Raji (cell line): ENCODE measurements around the gene R3HDM4.

Source experiments
- POLR2A ChIP-seq: IDR thresholded peaks from 2 replicates; pipeline ENCODE4 v1.6.1; 2011; ENCODE audit warnings: low read depth, low read length, control low read depth; ENCODE audit not compliant: insufficient read depth

The R3HDM4 gene

DNA sequence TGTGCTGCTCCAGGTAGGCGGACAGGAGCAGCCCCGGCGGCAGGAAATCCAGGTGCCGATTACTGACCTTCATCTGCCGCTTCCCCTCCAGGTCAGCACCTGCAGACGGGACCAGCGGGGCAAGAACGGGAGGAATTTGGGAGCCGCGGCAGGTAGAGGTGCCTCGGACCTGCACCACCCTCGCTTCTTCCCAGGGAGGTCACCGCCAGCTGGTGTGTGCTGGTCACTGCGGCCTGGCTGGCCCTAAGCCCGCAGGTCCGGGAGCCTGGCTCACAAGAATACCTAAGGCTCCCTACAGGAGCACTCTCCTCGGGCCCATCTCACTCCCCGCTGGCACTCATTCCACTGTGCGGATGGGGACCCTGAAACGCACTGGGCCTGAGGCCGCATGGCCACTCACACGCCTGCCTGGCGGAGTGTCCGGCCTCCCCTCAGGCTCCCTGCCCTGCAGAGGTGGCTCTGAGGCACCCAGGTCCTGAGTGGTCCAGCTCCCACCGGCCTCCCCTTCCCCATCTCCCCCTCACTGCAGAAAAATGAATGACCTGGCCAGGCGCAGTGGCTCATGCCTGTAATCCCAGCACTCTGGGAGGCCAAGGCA, 15.5 kb downstream of the R3HDM4 start:
- no peak for TF ChIP-seq POLR2A

- TF ChIP-seq POLR2A = no peak
These were observed 16.0 kb downstream of the R3HDM4 start for GRCh38 chr19:896999-897398.

- TF ChIP-seq POLR2A = no peak
These were observed 16.6 kb downstream of the R3HDM4 start for GRCh38 chr19:896434-896833.

- TF ChIP-seq POLR2A = peak; percentile 82
These were observed 19.9 kb downstream of the R3HDM4 start, which contains the start of the genes MED16 and RNU6-9 for GRCh38 chr19:892894-893689. MED16 (minus strand) TSS chr19:893187; CDS start chr19:891131, 2,056 bp downstream. RNU6-9 (plus strand) TSS chr19:893484.

GRCh38 chr19:892243-892893, 20.7 kb downstream of the R3HDM4 start:
- no peak for TF ChIP-seq POLR2A

- no peak for TF ChIP-seq POLR2A
These were observed 22.2 kb downstream of the R3HDM4 start for GRCh38 chr19:890831-891230.

DNA sequence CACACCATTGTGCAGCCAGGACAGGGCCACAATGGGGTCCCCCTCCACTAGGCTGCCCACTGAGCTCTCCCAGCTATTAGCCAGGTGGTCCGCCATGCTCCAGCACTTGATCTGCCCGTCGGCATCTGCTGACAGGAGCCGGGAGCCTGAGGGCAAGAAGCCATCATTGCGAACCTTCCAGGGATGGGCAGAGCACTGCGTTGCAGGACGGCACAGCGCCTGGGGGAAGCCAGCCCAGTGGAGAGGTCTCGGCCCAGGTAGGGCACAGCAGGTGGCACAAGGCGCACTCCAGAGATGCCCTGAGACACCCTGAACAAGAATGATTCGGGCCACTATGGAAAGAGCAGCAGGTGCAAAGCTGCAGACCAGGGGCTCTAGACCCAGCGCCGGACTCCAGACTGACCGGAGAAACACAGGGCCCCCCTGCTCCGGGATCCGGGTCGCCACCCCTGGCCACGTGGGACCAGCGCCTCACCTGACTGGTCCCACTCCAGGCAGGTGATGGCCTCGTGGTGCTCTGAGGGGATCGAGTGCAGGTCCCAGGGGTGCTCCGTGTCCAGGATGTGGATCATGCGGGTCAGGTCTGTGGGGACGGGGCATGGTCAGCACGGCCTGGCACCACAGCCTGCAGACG, 23.2 kb downstream of the R3HDM4 start:
- TF ChIP-seq POLR2A = no peak

- TF ChIP-seq POLR2A = no peak
These were observed 24.2 kb downstream of the R3HDM4 start for GRCh38 chr19:888581-889385.

DNA sequence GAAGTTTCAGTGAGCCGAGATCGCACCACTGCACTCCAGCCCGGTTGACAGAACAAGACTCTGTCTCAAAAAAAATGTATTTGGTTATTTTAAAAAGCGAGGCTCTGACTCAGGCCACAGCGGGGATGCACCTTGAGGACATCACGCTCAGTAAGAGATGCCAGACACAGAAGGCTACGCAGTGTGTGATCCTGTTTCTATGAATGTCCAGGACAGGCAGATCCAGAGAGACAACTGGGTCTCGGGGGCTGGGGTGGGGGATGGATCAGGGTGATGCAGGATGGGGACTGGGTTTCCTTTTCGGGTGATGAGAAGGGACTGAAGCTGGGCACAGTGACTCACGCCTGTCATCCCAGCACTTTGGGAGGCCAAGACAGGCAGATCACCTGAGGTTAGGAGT, 25.4 kb downstream of the R3HDM4 start:
- no peak for TF ChIP-seq POLR2A

- TF ChIP-seq POLR2A = no peak
These were observed 25.9 kb downstream of the R3HDM4 start for GRCh38 chr19:887072-887471.

GRCh38 chr19:885536-886224, 27.3 kb downstream of the R3HDM4 start:
- no peak for TF ChIP-seq POLR2A

GRCh38 chr19:884420-885211, 28.4 kb downstream of the R3HDM4 start:
- no peak for TF ChIP-seq POLR2A

DNA sequence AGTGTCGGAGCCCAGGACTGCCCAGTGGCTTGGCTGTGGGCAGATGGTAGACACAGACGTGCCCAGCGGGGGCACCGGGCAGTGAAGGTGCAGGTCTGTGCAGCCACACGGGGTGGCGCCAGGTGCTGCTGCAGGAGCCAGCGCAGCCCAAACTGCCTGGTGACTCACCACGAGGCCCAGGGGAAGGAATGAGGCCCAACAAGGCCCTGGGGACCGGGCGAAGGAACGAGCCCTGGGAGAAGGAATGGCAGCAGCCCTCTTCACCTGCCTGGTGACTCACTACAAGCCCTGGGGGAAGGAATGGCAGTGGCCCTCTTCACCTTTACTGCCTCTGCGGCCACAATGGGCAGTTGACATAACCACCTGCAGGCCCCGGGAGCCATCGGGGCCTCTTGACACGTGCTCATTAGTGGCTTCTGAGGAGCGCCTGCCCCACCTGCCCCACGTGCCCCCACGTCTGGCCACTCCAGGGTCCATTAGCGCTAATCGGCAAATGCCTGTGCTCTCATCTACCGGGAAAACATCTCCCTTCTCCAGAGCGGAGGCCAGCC, 29.3 kb downstream of the R3HDM4 start:
- no peak for TF ChIP-seq POLR2A
